Mesothelial cell of epicardium (in vitro differentiated cells): Measurements from ENCODE around the gene PCCA. TPM values are rescaled to one million over a fixed set of nuclear protein-coding genes. Genes with fewer than 3 reads are reported as not detected.
"Not testable (repeated sequence)": the region's sequence is repeated elsewhere in the genome, so short reads cannot be mapped to it uniquely, and the experiment has no call there.

Experiments
- DNase-seq, 2 experiments: peaks; one replicate each; pipeline ENCODE4 v3.0.0; 2021; ENCODE audit warnings: low spot score in 2 of 2; ENCODE audit not compliant: unreplicated experiment in 2 of 2
- H3K27ac Mint-ChIP-seq: 2 replicates; pipeline ENCODE4 v1.8.0; 2021; ENCODE audit warnings: mixed read lengths
- H3K27me3 Mint-ChIP-seq: 2 replicates; pipeline ENCODE4 v1.8.0; 2021; ENCODE audit warnings: low read depth, mixed read lengths
- H3K36me3 Mint-ChIP-seq: 2 replicates; pipeline ENCODE4 v1.8.0; 2021; ENCODE audit warnings: mixed read lengths
- H3K4me1 Mint-ChIP-seq: 2 replicates; pipeline ENCODE4 v1.8.0; 2021; ENCODE audit warnings: mixed read lengths
- H3K4me3 Mint-ChIP-seq: 2 replicates; pipeline ENCODE4 v1.8.0; 2021; ENCODE audit warnings: mild to moderate bottlenecking, moderate library complexity, mixed read lengths
- H3K9me3 Mint-ChIP-seq: 2 replicates; pipeline ENCODE4 v1.8.0; 2021; ENCODE audit warnings: mixed read lengths
- total RNA-seq: library from RNA; stranded (reverse); gene quantifications from 3 replicates; pipeline ENCODE4 v1.2.1, GENCODE V29; 2021
- TF ChIP-seq, protein P1 (sequence below): fragments of 200-600 bp; sonication (generic); IDR thresholded peaks from one replicate; pipeline ENCODE4 v1.5.0; 2021; ENCODE audit warnings: antibody characterized with exemption; ENCODE audit not compliant: unreplicated experiment

The PCCA gene
- total RNA-seq, 1 donor from 2014 or later = 41.6 TPM

- peaks cover 27% of the 10 kb centered on the region for H3K4me1 Mint-ChIP-seq
- H3K36me3 Mint-ChIP-seq = peaks cover 6% of the 10 kb centered on the region
- no peak overlapping the region for H3K27ac Mint-ChIP-seq
- TF ChIP-seq, protein P1, sequence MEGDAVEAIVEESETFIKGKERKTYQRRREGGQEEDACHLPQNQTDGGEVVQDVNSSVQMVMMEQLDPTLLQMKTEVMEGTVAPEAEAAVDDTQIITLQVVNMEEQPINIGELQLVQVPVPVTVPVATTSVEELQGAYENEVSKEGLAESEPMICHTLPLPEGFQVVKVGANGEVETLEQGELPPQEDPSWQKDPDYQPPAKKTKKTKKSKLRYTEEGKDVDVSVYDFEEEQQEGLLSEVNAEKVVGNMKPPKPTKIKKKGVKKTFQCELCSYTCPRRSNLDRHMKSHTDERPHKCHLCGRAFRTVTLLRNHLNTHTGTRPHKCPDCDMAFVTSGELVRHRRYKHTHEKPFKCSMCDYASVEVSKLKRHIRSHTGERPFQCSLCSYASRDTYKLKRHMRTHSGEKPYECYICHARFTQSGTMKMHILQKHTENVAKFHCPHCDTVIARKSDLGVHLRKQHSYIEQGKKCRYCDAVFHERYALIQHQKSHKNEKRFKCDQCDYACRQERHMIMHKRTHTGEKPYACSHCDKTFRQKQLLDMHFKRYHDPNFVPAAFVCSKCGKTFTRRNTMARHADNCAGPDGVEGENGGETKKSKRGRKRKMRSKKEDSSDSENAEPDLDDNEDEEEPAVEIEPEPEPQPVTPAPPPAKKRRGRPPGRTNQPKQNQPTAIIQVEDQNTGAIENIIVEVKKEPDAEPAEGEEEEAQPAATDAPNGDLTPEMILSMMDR = no peak
- H3K4me3 Mint-ChIP-seq = peak overlapping the region; percentile 4
- no peaks in the 10 kb centered on the region for H3K27me3 Mint-ChIP-seq
- H3K9me3 Mint-ChIP-seq = peaks cover 5% of the 10 kb centered on the region
- DNase-seq = no peak
Observed at GRCh38 chr13:100090861-100091260, 2.0 kb downstream of the PCCA start.

GRCh38 chr13:100091391-100091790, 2.5 kb downstream of the PCCA start:
- no peak overlapping the region for H3K4me3 Mint-ChIP-seq
- H3K4me1 Mint-ChIP-seq = peaks cover 27% of the 10 kb centered on the region
- H3K27me3 Mint-ChIP-seq = no peaks in the 10 kb centered on the region
- no peak overlapping the region for H3K27ac Mint-ChIP-seq
- H3K9me3 Mint-ChIP-seq = peaks cover 5% of the 10 kb centered on the region
- TF ChIP-seq, protein P1 = no peak
- no peak for DNase-seq
- H3K36me3 Mint-ChIP-seq = peaks cover 6% of the 10 kb centered on the region

DNA sequence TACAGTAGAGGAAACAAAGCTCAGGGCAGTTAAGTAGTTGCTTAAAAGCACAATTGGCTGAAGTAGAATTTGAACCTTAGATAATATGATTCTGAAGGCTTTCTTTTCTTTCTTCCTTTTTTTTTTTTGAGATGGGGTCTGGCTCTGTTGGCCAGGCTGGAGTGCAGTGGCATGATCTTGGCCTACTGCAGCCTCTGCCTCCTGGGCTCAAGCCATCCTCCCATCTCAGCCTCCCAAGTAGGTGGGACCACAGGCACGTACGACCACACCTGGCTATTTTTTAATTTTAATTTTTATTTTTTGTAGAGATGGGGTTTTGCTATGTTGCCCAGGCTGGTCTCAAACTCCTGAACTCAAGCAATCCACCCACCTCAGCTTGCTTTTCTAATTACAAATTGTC, 3.4 kb downstream of the PCCA start:
- not testable (repeated sequence) for H3K27ac Mint-ChIP-seq, H3K9me3 Mint-ChIP-seq, DNase-seq, H3K27me3 Mint-ChIP-seq, H3K4me3 Mint-ChIP-seq
- Mint-ChIP-seq H3K36me3 (peaks cover 12% of the 10 kb centered on the region), H3K4me1 (peaks cover 22% of the 10 kb centered on the region)

- Mint-ChIP-seq H3K9me3 (peaks cover 5% of the 10 kb centered on the region), H3K27ac (no peak overlapping the region), H3K4me1 (peaks cover 28% of the 10 kb centered on the region)
Observed at GRCh38 chr13:100095498-100095897, 6.6 kb downstream of the PCCA start.

DNA sequence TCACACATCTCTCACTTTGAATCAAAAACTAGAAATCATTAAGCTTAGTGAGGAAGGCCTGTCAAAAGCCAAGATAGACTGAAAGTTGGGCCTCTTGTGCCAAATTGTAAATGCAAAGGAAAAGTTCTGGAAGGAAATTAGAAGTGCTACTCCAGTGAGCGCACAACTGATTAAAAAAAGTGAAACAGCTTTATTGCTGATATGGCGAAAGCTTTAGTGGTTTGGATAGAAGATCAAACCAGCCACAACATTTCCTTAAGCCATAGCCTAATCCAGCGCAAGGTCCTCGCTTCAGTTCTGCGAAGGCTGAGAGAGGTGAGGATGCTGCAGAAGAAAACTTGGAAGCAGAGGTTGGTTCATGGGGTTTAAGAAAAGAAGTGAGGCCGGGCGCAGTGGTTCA, 7.6 kb downstream of the PCCA start:
- H3K27me3 Mint-ChIP-seq = no peaks in the 10 kb centered on the region
- H3K27ac Mint-ChIP-seq = no peak overlapping the region
- DNase-seq = no peak
- TF ChIP-seq, protein P1 = no peak
- peaks cover 12% of the 10 kb centered on the region for H3K36me3 Mint-ChIP-seq
- peaks cover 25% of the 10 kb centered on the region for H3K4me1 Mint-ChIP-seq
- H3K9me3 Mint-ChIP-seq = peaks cover 5% of the 10 kb centered on the region
- no peak overlapping the region for H3K4me3 Mint-ChIP-seq

More at GRCh38 chr13:100095498-100095897, 6.6 kb downstream of the PCCA start:
- Mint-ChIP-seq H3K36me3 (peaks cover 12% of the 10 kb centered on the region), H3K4me3 (no peak overlapping the region), H3K27me3 (no peaks in the 10 kb centered on the region)
- TF ChIP-seq, protein P1 = no peak
- no peak for DNase-seq

DNA sequence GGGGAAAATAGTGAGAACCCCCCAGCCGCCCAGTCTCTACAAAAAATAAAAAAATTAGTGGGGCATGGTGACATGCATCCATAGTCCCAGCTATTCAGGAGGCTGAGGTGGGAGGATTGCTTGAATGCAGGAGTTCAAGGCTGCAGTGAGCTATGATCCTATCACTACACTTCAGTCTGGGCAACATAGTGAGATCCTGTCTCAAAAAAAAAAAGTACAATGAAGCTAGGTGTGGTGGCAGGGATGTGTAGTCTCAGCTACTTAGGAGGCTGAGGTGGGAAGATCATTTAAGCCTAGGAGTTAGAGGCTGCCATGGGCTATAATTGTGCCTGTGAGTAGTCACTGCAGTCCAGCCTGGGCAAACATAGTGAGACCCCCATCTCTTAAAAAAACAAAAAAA, 8.9 kb downstream of the PCCA start:
- DNase-seq = no peak
- no peak overlapping the region for H3K4me3 Mint-ChIP-seq

More for the DNA sequence above, 8.9 kb downstream of the PCCA start:
- TF ChIP-seq, protein P1 = no peak
- Mint-ChIP-seq H3K27me3 (no peaks in the 10 kb centered on the region), H3K4me1 (peaks cover 29% of the 10 kb centered on the region), H3K27ac (no peak overlapping the region), H3K36me3 (peaks cover 15% of the 10 kb centered on the region), H3K9me3 (peaks cover 5% of the 10 kb centered on the region)
